Measurements from ENCODE around the gene MED10. TPM values are rescaled to one million over a fixed set of nuclear protein-coding genes. Genes with fewer than 3 reads are reported as not detected.

The MED10 gene
- total and polyA plus RNA-seq, 9 of the 15 experiments (the other 6 are each of a cell fraction or from before 2014, with no cell fraction given), result 23.8 to 83.4 (median 58.8) TPM

DNA sequence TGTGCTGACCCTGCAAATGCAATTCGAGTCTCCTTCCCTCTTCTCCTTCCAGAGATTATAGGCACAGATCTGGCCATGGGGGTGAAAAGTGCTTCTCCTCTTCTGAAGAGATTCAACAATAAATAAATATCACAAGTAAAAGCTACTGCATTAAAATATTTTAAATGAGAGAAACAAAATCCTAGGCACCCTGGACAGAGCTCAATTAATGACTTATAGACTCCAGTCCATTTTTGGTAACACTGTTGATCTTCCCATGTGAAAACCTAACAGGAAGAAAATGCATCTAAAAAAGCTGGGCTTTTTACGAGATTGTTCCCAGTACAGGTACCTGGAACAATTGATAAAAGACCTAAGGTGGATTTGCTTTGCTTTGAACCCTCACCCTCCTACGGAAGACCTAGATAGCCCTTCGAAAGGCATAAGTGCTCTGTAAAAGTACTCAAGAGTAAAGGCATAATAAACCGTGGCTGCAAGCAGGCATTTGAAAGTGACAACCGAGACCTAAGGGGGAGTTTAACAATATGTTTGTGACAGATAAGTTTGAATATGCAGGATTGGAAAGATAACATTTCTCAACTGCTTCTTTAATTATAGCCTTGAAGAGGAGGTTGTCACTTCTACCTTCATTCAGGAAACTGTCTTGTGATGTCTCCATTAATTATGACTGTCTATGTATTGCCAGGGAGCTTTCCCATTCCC lies 29.4 kb upstream of the MED10 start (continued):
- TF ChIP-seq, protein P1, sequence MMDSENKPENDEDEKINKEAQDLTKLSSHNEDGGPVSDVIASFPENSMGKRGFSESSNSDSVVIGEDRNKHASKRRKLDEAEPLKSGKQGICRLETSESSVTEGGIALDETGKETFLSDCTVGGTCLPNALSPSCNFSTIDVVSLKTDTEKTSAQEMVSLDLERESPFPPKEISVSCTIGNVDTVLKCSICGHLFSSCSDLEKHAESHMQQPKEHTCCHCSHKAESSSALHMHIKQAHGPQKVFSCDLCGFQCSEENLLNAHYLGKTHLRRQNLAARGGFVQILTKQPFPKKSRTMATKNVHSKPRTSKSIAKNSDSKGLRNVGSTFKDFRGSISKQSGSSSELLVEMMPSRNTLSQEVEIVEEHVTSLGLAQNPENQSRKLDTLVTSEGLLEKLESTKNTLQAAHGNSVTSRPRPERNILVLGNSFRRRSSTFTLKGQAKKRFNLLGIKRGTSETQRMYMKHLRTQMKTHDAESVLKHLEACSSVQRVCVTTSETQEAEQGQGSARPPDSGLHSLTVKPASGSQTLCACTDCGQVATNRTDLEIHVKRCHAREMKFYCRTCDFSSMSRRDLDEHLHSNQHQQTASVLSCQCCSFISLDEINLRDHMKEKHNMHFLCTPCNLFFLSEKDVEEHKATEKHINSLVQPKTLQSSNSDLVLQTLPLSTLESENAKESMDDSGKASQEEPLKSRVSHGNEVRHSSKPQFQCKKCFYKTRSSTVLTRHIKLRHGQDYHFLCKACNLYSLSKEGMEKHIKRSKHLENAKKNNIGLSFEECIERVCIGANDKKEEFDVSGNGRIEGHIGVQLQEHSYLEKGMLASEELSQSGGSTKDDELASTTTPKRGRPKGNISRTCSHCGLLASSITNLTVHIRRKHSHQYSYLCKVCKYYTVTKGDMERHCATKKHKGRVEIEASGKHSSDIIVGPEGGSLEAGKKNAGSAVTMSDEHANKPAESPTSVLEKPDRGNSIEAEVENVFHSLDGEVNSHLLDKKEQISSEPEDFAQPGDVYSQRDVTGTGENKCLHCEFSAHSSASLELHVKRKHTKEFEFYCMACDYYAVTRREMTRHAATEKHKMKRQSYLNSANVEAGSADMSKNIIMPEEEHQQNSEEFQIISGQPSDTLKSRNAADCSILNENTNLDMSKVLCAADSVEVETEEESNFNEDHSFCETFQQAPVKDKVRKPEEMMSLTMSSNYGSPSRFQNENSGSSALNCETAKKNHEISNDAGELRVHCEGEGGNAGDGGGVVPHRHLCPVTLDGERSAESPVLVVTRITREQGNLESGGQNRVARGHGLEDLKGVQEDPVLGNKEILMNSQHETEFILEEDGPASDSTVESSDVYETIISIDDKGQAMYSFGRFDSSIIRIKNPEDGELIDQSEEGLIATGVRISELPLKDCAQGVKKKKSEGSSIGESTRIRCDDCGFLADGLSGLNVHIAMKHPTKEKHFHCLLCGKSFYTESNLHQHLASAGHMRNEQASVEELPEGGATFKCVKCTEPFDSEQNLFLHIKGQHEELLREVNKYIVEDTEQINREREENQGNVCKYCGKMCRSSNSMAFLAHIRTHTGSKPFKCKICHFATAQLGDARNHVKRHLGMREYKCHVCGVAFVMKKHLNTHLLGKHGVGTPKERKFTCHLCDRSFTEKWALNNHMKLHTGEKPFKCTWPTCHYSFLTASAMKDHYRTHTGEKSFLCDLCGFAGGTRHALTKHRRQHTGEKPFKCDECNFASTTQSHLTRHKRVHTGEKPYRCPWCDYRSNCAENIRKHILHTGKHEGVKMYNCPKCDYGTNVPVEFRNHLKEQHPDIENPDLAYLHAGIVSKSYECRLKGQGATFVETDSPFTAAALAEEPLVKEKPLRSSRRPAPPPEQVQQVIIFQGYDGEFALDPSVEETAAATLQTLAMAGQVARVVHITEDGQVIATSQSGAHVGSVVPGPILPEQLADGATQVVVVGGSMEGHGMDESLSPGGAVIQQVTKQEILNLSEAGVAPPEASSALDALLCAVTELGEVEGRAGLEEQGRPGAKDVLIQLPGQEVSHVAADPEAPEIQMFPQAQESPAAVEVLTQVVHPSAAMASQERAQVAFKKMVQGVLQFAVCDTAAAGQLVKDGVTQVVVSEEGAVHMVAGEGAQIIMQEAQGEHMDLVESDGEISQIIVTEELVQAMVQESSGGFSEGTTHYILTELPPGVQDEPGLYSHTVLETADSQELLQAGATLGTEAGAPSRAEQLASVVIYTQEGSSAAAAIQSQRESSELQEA (IDR thresholded peaks at IDR 0.05; ENCODE audit: low read depth), result no peak
- TF ChIP-seq KLF6 (CRISPR knock-in tag; IDR thresholded peaks at IDR 0.05; ENCODE audit: borderline replicate concordance), result no peak
- TF ChIP-seq ARHGAP35 (IDR thresholded peaks at IDR 0.05; ENCODE audit: partially characterized antibody), result no peak
- no peak for TF ChIP-seq TEAD2 (tag; IDR thresholded peaks at IDR 0.05)
- TF ChIP-seq ZBTB7A (IDR thresholded peaks at IDR 0.05; ENCODE audit: borderline replicate concordance, control insufficient read depth, low read depth, low read length), result no peak
- TF ChIP-seq NFIX (CRISPR knock-in tag; IDR thresholded peaks at IDR 0.05; ENCODE audit: low read depth), result no peak
- TF ChIP-seq MCM2 (IDR thresholded peaks at IDR 0.05; ENCODE audit: low read depth), result no peak
- no peak for TF ChIP-seq NR4A1 (CRISPR knock-in tag; IDR thresholded peaks at IDR 0.05)
- no peak for TF ChIP-seq NR4A1 (tag; IDR thresholded peaks at IDR 0.05)
- 0 out of 2 replicates have a peak, but pooled peaks have one; percentile 5 for TF ChIP-seq ATF7 (IDR thresholded peaks at IDR 0.05)
- no peak for TF ChIP-seq SMAD1 (IDR thresholded peaks at IDR 0.05; ENCODE audit: low read depth, low read length, partially characterized antibody)
- TF ChIP-seq KLF13 (tag; IDR thresholded peaks at IDR 0.05; ENCODE audit: borderline replicate concordance, low read depth), result no peak
- TF ChIP-seq TCF7L2 (IDR thresholded peaks at IDR 0.05; ENCODE audit: low read depth, low read length), result no peak
- TF ChIP-seq MTA2 (IDR thresholded peaks at IDR 0.05; ENCODE audit: low read depth), result peak; percentile 75
- TF ChIP-seq ZNF699 (CRISPR knock-in tag; IDR thresholded peaks at IDR 0.05; ENCODE audit: insufficient replicate concordance), result no peak
- TF ChIP-seq CBFB (CRISPR knock-in tag; IDR thresholded peaks at IDR 0.05), result no peak
- TF ChIP-seq SMARCA4 (IDR thresholded peaks at IDR 0.05), result peak; percentile 69; the same call in 1 of the 2 replicates
- TF ChIP-seq PYGO2 (tag; IDR thresholded peaks at IDR 0.05), result no peak
- TF ChIP-seq HCFC1 (IDR thresholded peaks at IDR 0.05; ENCODE audit: low read depth, low read length), result no peak
- TF ChIP-seq SREBF1 (IDR thresholded peaks at IDR 0.05; ENCODE audit: borderline replicate concordance, low read depth, low read length), result no peak
- no peak for TF ChIP-seq ZC3H4 (CRISPR knock-in tag; IDR thresholded peaks at IDR 0.05; ENCODE audit: borderline replicate concordance)
- no peak for TF ChIP-seq HSF4 (CRISPR knock-in tag; IDR thresholded peaks at IDR 0.05; ENCODE audit: borderline replicate concordance)
- TF ChIP-seq, protein P2, sequence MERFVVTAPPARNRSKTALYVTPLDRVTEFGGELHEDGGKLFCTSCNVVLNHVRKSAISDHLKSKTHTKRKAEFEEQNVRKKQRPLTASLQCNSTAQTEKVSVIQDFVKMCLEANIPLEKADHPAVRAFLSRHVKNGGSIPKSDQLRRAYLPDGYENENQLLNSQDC (CRISPR knock-in tag; IDR thresholded peaks at IDR 0.05), result no peak

Data from K562 (cell line).